ENCODE data around the gene HYCC1. TPM values are rescaled to one million over a fixed set of nuclear protein-coding genes. Genes with fewer than 3 reads are reported as not detected.

HYCC1 gene
- total RNA-seq, 1 donor: 4.0 TPM

DNA sequence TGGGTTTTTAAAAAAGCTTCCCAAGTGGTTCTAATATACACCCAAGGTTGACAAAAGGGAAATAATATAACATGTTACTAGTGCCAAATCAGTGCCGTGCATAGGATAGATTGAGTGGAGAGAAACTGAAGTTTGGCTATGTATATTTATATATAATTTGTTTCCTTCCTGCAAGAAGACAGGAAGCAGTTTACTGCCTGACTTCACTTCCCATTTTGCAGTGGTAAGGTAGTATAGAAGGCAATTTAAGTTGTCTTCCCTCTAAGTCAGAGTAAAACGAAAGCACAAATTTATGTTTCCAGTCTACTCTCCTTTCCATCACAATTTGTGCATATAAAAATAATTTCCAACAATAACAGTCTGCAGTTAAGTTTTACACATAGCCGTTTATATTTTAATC, 3.4 kb upstream of the HYCC1 start:
- DNase-seq (ENCODE audit: low read depth in 2 of 3, low spot score in 2 of 3): peak in 1 of 3 donors; percentile 34

DNA sequence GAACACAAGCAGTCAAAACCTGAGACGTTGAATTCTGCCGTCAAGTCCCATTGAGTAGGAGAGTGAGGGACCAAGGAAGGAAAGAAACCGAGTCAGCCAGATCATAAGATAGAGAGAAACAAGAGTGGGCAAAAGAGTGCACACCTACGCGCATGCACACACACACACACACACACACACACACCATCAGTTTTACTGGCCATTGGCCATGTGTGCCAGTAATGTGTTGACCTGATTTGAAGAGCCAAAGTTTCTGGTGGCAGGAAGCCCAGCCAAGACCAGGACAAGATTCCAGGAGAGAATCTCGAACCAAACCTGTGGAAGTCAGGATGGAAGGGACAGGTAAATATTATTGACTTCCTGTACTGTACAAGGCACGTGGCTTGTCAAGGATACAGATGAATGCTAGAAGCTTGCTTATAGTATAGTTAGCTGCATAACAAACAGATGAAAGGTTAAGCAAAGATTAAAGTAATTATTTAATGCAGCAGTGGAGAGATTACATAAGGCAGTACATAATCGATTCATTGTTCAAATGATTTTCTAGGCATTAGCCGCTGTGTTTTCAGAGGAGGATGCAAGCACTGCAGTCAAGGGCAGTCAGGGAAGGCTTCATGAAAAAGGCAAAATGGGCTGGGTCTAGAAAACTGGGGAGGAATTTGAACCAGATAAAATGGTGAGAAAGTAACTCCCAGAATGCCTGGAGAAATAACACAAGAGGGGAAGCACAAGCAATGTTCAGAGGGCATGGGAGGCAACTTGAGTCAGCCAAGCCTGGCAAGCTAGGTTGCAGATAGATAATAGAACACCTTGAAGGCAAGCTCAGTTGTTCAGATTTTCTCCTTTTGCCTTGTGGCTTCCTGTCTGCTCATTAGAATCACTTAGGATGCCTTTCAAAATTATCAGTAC, 2.7 kb upstream of the HYCC1 start:
- DNase-seq (ENCODE audit: low read depth in 2 of 3, low spot score in 2 of 3): no peak

DNA sequence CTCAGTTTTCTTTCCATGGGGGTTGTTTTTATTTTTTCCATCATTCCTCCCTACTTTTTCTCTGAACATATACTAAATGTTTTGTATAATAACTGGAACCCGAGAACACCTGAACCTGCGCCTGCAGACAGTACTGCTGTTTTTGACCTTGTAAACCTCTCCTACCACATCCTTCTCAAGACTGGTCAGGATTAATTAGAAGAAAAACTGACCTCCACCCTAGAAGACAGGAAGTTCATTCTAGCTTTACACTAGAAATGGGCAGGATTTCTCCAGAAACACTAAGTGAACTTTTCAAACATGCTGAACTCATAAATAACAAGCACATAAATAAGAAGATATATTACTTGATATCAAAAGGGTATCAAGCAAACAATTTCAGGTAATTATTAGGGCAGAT, 751 bp upstream of the HYCC1 start:
- no peak for DNase-seq (ENCODE audit: low read depth in 2 of 3, low spot score in 2 of 3)

DNA sequence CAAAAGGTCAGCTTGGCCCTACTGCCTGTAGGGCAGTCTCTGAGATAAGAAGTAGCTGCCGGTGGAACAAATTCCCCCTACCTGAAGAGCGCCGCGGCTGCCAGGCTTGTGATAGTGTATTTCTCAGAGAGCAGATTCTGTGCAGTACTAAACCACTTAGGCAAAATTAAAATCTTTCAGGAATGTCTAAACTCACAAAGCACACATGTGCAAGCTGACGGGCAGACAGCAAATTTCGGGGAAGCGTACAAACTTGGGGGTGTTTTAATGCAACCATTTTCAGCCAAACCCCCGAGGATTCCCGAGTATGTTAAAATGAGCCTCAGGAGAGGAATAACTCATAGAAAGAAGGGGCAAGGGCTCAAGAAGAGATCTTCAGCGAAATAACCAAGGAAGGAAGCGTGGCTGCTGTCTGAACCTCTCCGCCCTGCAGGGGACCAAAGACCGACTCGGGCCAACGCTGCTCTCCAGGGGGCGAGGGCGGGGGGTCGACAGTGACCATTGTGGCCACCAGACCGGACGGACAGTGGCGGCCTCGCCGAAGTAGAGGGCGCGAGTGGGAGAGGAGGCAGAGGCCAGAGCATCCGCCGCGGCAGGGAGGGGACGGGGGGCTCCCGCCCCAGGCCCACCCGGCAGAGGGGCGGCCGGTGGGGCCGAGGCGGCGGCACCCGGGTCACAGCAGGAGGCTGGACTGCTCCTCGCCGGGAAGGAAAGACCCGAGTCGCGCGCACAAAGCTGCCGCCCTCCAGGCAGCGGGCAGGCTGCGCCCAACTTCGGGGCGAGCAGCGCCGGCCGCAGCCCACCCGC, 819 bp downstream of the HYCC1 start:
- peak in 2 of 3 donors; percentile 23 to 27 for DNase-seq (ENCODE audit: low read depth in 2 of 3, low spot score in 2 of 3)

DNA sequence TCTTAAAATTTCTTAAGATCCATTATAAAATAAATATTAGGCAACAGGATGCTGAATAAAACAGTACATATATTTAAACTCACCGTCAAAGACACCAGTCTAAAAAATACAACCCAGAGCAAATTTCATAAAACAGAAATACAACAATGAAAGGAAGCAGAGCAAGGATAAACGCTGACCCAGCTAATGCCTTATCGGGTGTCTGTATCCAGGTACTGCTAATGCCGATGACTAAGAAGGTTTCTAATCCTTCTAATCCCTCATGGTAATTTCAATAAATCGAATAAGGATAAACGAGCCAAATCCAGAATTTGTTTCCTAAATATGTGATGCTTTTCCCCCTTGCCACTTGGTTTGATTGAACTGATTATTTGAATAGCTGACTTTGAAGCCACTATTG, 1.7 kb downstream of the HYCC1 start:
- no peak for DNase-seq (ENCODE audit: low read depth in 2 of 3, low spot score in 2 of 3)

DNA sequence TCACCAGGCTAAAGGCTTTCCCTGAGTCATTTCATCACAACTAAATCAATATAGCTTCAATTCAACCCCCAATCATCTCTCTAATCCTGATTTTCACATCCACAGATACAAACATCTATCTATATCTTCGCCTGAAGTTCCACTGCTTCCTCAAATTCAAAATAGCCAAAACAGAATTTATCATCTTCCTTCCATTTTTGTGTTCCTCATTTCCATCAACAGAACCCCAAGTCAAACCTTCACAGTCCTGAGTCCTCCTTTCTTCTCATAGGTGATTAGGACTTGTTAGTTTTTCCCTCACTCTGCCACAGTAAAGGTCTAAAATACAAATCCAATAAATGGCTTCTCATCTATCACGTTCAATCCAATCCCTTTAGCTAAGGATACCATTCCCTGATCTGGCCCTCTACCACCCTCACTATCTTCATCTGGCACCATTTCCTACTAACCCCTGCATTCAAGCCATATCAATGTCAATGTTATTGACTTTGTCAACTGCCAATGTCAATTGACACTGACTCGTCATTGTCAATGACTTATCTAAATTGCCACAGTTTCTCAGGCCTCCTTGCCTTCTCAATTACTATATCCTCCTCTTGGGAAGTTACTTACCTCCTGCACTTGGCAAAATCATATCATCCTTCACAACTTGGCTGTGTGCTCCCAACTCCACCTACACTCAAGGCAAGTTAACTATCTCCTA, 2.6 kb downstream of the HYCC1 start:
- DNase-seq (ENCODE audit: low read depth in 2 of 3, low spot score in 2 of 3): no peak

DNA sequence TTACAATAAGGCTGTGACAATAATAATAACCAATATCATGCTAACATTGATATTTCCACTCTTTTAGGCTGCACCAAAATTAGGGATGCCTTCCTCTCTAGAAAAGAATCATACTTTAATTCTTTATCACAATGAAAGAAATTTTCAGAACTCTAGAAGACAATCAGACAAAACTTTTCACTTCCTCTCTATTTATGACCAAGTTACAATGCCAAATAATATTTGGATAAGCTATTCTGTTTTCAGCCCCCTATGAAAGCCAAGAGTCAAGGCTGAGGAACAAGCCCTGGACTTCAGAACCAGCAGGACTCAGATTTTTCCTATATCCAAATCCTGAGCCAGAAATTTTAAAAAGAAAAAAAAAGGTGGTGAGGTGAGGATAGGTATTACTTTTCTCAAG, 4.6 kb downstream of the HYCC1 start:
- no peak for DNase-seq (ENCODE audit: low read depth in 2 of 3, low spot score in 2 of 3)

DNA sequence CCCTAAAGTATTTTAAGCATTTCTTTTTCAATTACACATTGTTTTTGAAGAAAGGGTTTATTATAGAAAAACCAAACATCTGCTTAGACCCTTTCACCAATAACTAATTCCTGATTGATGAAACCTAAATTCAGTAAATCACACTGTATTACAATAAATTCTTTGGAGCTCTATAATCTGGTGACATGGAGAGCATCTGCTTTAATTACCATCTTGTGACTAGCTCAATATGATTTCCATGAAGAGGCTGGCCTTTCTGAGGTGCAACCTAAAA, 9.7 kb downstream of the HYCC1 start:
- no peak for DNase-seq (ENCODE audit: low read depth in 2 of 3, low spot score in 2 of 3)

DNA sequence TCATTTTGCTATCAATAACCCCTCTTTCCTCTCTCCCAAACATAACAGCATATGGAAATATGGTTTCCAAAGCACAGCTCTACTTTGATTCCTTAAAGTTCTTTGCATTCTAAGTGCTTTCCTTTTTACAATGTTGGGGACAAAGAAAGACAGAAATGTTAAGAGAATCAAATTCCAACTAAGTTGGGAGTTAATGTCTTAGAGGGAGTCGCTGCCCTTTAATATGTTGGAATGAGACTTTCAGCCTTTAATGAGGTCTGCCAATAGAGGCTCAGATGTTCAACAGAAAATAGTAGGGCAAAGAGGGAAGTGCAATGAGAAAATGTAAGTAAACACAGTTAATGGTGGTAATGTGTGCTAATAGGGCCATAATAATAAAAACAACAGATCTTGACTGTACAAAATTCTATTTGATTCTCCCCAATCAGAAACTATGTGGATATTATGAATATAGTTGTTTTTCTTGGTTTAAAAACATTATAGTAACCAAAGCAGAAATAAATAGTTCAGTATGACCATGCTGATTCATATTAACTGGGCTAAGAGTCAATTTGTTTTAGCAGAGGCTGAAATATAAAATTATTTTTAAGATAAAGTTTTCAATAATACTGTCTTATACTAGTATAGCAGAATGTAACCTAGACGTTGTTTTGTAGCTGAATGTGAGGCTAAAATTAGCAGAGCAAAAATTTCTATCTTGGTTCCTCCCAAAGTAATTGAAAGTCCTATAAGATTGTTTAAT, 10.3 kb downstream of the HYCC1 start:
- no peak for DNase-seq (ENCODE audit: low read depth in 2 of 3, low spot score in 2 of 3)

DNA sequence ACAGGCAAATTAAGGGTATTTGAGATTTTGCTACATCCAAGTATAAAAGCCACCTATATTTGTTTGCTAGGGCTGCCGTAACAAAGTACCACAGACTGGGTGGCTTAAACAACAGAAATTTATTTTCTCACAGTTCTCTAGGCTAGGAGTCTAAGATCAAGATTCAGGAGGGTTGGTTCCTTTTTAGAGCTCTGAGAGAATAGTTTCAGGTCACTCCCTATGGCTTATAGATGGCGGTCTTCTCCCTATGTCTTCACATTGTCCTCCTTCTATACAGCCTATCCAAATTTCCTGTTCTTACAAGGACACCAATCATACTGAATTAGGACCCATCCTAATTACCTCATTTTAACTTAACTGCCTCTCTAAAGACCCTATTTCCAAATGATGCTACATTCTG, 11.2 kb downstream of the HYCC1 start:
- no peak for DNase-seq (ENCODE audit: low read depth in 2 of 3, low spot score in 2 of 3)

DNA sequence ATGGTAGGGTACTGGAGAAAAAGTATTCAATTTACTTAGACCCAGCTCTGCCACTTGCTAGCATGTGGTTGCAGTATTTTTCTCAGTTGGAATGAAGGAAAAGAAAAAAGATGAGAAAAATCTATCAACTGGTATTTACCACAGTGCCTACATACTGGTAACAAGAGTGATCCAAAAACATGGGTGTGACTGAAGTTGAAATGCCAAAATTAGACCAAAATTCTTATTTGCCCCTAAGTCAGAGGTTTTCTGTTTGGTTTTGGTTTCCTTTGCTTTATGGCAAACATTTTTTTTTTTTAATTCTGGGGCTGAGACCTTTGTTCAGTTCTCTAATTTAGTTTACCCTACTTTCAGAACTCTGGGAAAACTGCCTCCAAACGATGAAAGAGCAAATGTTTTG, 12.3 kb downstream of the HYCC1 start:
- DNase-seq (ENCODE audit: low read depth in 2 of 3, low spot score in 2 of 3): no peak

DNA sequence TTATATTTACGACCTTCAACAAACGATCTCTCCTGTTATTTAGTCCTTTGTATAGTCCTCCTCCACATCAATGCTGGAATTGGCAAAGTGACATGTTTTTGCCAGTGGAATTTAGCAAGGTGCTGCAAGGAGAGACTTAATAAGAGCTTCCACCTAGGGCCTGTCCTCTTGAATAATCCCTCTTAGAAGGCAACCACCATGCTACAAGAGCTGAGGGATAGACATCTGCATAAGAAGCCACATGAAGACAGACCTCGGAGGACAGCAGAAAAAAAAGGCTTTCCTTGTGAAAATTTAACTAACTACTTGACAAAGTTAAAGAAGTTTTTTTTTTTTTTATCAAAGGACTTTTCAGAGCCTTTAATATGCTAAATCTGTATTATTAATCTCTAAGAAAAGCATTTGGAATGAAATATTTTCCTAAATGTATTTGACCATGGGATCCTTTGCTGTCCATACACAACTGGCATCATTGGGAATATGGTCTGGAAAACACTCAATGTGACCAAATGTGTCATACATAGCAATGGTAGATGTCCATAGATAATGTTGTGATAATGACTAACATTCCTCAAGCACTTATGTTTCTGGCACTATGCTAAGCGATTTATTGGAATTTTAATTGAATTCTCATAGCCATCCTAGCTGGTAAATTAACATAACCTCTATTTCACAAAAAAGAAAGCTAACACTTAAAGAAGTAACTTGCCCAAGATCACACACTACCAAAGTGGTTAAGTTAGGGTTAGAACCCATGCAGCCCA, 13.2 kb downstream of the HYCC1 start:
- DNase-seq (ENCODE audit: low read depth in 2 of 3, low spot score in 2 of 3): no peak

DNA sequence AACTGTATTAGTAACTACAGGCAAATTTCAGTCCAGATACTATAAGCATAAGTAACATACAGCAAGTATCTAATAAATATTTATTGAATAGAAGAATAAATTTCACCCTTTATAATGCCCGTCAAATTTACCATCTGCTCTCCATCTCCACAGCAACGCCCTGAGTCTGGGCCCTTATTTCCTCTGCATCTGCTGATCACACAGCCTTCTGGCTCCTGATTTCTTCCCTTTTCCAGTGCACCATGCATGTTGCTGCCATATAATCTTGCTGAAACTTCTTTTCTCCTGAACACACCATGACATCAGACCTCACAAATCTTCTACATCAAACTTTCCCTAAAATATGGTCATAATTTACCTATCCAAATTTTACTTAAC, 15.4 kb downstream of the HYCC1 start:
- no peak for DNase-seq (ENCODE audit: low read depth in 2 of 3, low spot score in 2 of 3)

DNA sequence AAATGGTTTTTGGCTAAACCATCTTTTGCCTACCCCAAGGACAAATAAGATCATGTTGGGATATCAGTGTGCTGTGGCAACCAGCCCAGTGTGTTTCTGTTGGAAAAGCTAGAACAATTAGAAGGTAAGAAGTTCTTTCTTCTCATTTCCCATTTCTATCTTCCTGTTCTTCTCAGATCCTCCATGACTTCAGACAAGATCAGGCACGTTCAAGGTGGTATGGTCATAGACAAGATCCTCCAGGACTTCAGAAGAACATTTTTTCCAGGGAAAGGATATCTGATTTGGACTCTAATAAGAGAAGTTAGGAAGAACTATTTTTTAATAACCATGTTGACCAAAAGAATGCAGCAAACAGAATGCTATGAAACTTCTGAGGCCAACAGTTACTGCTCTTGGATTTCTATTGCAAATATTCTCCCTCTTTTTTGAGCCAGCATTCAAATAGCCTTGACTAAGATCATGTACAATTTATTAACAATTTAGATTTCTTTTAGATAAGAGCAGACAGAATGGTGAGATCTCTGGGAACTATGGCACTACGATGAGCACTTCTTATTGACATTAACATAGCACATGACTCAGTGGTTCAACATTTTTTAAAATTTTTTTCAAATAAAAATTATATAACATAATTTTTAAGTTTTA, 15.9 kb downstream of the HYCC1 start:
- DNase-seq (ENCODE audit: low read depth in 2 of 3, low spot score in 2 of 3): no peak

DNA sequence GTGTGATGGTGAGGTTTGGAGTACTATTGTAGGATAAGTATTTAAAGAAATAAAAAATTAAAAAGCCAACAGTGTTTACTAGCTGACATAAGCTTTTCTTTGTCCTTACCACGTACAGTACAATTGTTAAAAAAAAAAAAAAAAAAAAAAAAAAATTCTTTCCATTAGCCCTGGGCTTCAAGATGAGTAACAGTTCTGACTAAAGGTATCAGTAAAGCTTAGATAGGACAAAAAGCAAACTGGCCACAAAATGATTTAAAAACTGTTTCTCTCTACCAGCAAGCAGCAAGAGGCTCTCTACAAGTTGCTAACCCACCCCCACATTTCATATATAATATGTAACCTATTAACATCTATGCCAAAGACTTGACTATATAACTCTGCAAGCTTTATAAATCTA, 17.5 kb downstream of the HYCC1 start:
- DNase-seq (ENCODE audit: low read depth in 2 of 3, low spot score in 2 of 3): no peak

DNA sequence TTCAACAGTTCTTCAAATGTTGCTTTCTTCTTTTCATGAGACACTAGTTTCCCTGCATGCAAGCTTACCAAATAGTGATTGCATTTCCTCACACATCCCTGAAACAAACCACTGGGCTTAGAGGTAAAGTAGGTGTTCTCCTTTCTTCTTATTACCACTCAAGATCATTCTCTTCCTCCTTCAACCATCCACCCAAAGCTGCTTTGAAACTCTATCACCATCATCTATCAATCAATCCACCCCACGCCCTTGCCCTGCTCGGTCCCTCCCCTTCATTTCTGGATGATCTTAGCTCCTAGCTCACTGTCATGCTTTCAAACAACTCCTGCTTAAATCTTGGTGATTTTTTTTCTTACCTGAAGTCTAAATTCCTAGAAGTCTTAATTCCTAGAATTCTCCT, 18.9 kb downstream of the HYCC1 start:
- DNase-seq (ENCODE audit: low read depth in 2 of 3, low spot score in 2 of 3): no peak

DNA sequence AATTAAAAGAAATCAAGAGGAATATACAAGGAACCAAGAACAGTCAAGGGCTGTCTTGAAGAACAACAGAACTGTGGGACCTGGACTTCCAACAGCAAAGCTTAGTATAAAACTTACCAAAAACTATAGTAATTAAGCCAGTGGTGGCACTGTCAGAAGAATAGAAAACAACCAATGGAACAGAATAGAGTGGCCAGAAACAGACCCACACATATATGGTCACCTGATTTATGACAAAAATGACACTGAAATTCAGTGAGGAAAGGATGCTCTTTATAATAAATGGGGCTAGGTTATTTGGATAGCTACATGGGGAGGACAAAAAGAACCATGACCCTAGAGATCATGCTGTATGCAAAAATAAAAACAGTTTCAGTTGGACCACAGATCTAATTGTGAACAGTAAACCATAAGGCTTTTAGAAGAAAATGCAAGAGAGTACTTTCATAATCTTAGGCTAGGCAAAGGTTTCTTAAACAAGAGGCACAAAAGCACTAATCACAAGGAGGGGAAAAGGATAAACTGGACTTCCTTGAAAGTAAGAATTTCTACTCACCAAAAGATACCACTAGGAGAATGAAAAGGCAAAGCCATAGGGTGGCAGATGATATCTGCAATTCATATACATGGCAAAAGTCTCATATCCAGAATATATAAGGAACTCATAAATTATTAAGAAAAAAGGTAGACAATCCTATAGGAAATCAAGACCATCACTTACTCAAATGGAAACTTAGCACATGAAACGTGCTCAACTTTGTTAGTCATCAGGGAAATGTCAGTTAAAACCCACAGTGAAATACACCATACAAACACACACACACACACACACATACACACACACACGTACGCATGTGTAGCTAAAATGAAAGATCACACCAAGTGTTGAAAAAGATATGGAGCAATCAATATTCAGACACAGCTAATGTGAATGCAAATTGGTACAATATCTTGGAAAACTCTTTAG, 20.8 kb downstream of the HYCC1 start:
- no peak for DNase-seq (ENCODE audit: low read depth in 2 of 3, low spot score in 2 of 3)

DNA sequence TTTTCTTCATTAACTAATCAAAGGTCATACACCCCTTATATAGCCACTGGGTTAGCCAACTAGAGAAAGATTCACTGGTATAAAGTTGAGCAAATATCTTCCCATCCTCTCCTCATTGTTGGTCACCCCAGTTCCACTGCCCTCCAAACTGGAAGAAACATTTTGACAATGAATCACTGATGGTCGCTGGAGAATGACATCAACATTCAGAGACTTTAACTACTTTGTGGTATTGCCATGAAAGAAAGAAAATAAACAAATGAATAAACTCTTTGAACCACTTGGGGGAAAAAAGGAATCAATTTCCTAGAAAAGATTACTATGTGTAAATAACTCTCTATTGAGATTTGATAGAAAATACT, 23.4 kb downstream of the HYCC1 start:
- no peak for DNase-seq (ENCODE audit: low read depth in 2 of 3, low spot score in 2 of 3)

Measured in hematopoietic multipotent progenitor cell (in vitro differentiated cells).